Prostate gland (tissue), 2 donors: Measurements from ENCODE around the gene MBNL2. TPM values are rescaled to one million over a fixed set of nuclear protein-coding genes. Genes with fewer than 3 reads are reported as not detected.

Experiments
- DNase-seq: peaks from one replicate; pipeline ENCODE4 v3.0.0-alpha.2; 2019; ENCODE audit warnings: low spot score
- H3K27ac ChIP-seq, 2 donors: fragments of 200-600 bp; sonication (generic); 2 replicates each; pipeline ENCODE4 v1.5.1; 2017 to 2019
- H3K27me3 ChIP-seq: fragments of 200-600 bp; sonication (generic); replicated peaks from 2 replicates; pipeline ENCODE4 v1.5.1; 2019; ENCODE audit not compliant: insufficient read depth
- H3K36me3 ChIP-seq, 2 donors: fragments of 200-600 bp; sonication (generic); 1 replicate in 1 of 2; 2 replicates in 1 of 2; pipeline versions ENCODE4 v1.5.1 to v1.8.1; 2017 to 2019
- H3K4me1 ChIP-seq: fragments of 200-600 bp; sonication (generic); replicated peaks from 2 replicates; pipeline ENCODE4 v1.5.1; 2019
- H3K4me3 ChIP-seq, 2 donors: fragments of 200-600 bp; sonication (generic); 2 replicates each; pipeline ENCODE4 v1.5.1; 2017 to 2019
- H3K9me3 ChIP-seq: fragments of 200-600 bp; sonication (generic); 2 replicates; pipeline ENCODE4 v1.5.1; 2017
- CTCF ChIP-seq, 4 experiments: fragments of 200-600 bp in 2 of 4; fragments of 450-650 bp in 2 of 4; sonication (generic) in 2 of 4; IDR thresholded peaks; 1 replicate in 3 of 4; 2 replicates in 1 of 4; pipeline ENCODE4 v1.5.1; 2016 to 2019; ENCODE audit warnings: antibody characterized with exemption in 4 of 4, mild to moderate bottlenecking in 2 of 4, moderate library complexity in 2 of 4
- POLR2A ChIP-seq: fragments of 450-650 bp; IDR thresholded peaks from one replicate; pipeline ENCODE4 v1.6.1; 2016; ENCODE audit warnings: antibody characterized with exemption, mild to moderate bottlenecking
- POLR2AphosphoS5 ChIP-seq: sonication (generic); formaldehyde crosslinking; IDR thresholded peaks from one replicate; pipeline ENCODE4 v1.6.1; 2017; ENCODE audit warnings: antibody characterized with exemption
- WGBS: methylation state at CpG from one replicate; pipeline ENCODE4 v1.1.5; 2018; 5-methylcytosine and 5-hydroxymethylcytosine counted together
- intact Hi-C: fragments of 100-400 bp; cut with DNase I; formaldehyde crosslinking; loops from one replicate; pipeline ENCODE4 v1.14.2; 2022
- total RNA-seq, 2 donors: library from RNA; depleted of rRNA; stranded (reverse); fragments of >200 nt; gene quantifications; one replicate each; pipeline ENCODE4 v1.1.0, GENCODE V29; 2016

MBNL2 gene
- total RNA-seq, 2 donors from 2014 or later = 59.1 to 85.7 TPM

GRCh38 chr13:97273341-97273831, 51.3 kb downstream of the MBNL2 start:
- TF ChIP-seq POLR2A = no peak
- peak; percentile 74 for TF ChIP-seq POLR2AphosphoS5
- Histone ChIP-seq H3K27ac (peak overlapping the region; percentile 50 to 62), H3K4me1 (peaks cover under 1% of the 10 kb centered on the region), H3K27me3 (no peaks in the 10 kb centered on the region), H3K9me3 (no peaks in the 10 kb centered on the region), H3K36me3 (no peaks in the 10 kb centered on the region), H3K4me3 (no peak overlapping the region)
- DNase-seq = peak; percentile 73
- 16% methylated on average over 5 of the region's 5 CpGs for WGBS
- intact Hi-C loops = no loop called here

- intact Hi-C loops = loop anchor here (5.0 kb wide), 1 partner anchor 33 kb away; no protein-coding TSS in a partner anchor
- H3K36me3 ChIP-seq = no peaks in the 10 kb centered on the region
- H3K27me3 ChIP-seq = no peaks in the 10 kb centered on the region
- 33% methylated on average over 7 of the region's 7 CpGs for WGBS
- no peak for DNase-seq
- no peak for TF ChIP-seq CTCF (IDR thresholded peaks at IDR 0.05)
- TF ChIP-seq POLR2AphosphoS5 = peak; percentile 11
- no peaks in the 10 kb centered on the region for H3K9me3 ChIP-seq
- peak overlapping the region in 1 of 2 donors; percentile 29 for H3K27ac ChIP-seq
- H3K4me3 ChIP-seq = no peak overlapping the region
- H3K4me1 ChIP-seq = peaks cover 7% of the 10 kb centered on the region
These were observed 52.9 kb downstream of the MBNL2 start for GRCh38 chr13:97274829-97275649.

- Histone ChIP-seq H3K4me1 (peaks cover 13% of the 10 kb centered on the region), H3K36me3 (no peaks in the 10 kb centered on the region), H3K27me3 (no peaks in the 10 kb centered on the region), H3K9me3 (no peaks in the 10 kb centered on the region), H3K4me3 (no peak overlapping the region), H3K27ac (no peak overlapping the region)
- no peak for DNase-seq
- 76% methylated on average over 8 of the region's 8 CpGs for WGBS
- intact Hi-C loops = loop anchor here (5.0 kb wide), 1 partner anchor 34 kb away; no protein-coding TSS in a partner anchor
- TF ChIP-seq POLR2A = no peak
- no peak for TF ChIP-seq POLR2AphosphoS5
These were observed 53.8 kb downstream of the MBNL2 start for GRCh38 chr13:97275776-97276501.

- intact Hi-C loops = loop anchor here (5.0 kb wide), 1 partner anchor 35 kb away; no protein-coding TSS in a partner anchor
- no peak for DNase-seq
- no peak overlapping the region for H3K4me3 ChIP-seq
- TF ChIP-seq POLR2AphosphoS5 = no peak
- no peak for TF ChIP-seq CTCF (IDR thresholded peaks at IDR 0.05)
- TF ChIP-seq POLR2A = no peak
- H3K36me3 ChIP-seq = no peaks in the 10 kb centered on the region
- no peak overlapping the region for H3K27ac ChIP-seq
- no peaks in the 10 kb centered on the region for H3K27me3 ChIP-seq
- WGBS = 97% methylated on average over 2 of the region's 2 CpGs
- H3K4me1 ChIP-seq = peaks cover 13% of the 10 kb centered on the region
- H3K9me3 ChIP-seq = no peaks in the 10 kb centered on the region
These were observed 54.7 kb downstream of the MBNL2 start for GRCh38 chr13:97276862-97277269.

GRCh38 chr13:97278435-97279411, 56.6 kb downstream of the MBNL2 start:
- TF ChIP-seq POLR2A (no peak), POLR2AphosphoS5 (no peak), CTCF (IDR thresholded peaks at IDR 0.05) (no peak)
- intact Hi-C loops = loop anchor here (5.0 kb wide), 1 partner anchor 36 kb away; no protein-coding TSS in a partner anchor
- no peak for DNase-seq
- Histone ChIP-seq H3K27me3 (no peaks in the 10 kb centered on the region), H3K27ac (peak overlapping the region; percentile 1 to 29), H3K36me3 (no peaks in the 10 kb centered on the region), H3K4me3 (no peak overlapping the region), H3K9me3 (no peaks in the 10 kb centered on the region), H3K4me1 (peaks cover 13% of the 10 kb centered on the region)
- WGBS = 48% methylated on average over 9 of the region's 9 CpGs
